Measurements from ENCODE around the gene MR1. TPM values are rescaled to one million over a fixed set of nuclear protein-coding genes. Genes with fewer than 3 reads are reported as not detected.

MR1 gene
- 3.9 and 4.2 TPM in 2 replicates for total RNA-seq

DNA sequence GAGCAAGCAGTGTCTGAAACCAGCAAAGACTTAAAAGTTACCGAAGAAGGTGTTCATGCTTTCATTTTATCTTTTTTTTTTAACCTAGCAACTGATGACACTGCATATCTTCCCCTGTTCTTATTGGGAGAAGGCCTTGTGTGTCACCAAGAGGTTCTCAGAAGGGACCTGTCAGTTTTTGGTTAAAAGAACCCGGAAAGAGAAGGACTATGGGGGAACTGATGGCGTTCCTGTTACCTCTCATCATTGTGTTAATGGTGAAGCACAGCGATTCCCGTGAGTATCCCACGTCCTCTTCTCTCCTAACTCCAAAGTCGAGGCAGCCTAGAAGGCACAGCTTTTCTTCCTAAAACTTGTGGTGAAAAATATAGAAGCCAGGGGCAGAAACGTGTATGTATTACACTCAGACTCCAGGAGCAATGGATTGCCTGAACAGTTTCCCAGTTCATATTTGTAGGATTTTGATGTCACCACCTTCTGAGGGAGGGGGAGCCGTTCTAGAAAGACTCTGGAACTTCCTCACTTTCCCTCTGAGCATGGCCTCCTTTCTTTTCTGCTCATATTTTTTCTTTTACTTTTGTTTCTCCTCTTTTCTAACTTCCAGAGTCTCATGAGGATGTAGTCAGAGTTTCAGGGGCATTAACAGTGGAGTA, at the start of gene MR1:
Gene MR1 (plus strand): TSS at position 185 of the 653 bp plus-strand sequence. CDS start 25 bp downstream, at position 210.

DNA sequence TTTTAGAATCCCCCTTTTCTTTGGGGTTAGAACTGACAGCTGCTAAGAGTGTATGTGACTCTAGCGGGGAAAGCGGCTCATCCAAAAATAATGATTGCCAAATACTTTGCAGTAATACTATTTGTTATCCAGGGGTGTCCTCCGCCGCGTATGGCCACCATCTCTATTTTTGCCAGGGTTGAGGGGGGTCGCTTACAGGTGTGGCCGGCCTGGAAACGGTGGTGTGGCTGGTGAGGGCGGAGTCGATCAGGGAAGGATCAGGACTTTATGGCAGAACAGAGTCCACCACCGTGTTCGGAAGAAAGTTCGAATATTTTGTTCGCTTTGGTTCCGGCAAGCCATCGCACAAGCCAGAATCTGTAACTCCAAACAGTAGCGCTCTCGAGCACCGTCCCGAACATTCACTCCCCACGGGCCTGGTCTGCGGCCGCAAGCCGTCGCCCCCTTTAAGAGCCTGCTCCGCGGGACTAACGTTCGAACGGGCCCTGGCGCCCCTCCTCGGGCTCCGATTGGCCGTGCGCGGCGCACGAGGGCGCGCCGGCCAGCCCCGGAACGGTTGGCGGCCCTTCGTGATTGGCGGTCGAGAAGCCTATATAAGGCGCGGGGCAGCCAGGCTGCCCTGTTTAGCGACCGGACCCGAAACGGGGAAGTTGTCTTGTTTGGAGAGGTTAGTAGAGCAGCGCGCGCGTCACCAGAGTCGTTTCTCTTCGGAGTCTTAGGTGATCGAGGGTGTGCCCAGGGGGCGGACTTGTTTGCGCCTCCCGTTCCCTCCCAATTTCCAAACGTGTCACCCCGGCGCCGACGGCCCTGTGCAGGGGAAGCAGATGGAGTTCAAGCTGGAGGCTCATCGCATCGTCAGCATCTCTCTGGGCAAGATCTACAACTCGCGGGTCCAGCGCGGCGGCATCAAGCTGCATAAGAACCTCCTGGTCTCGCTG, 54.6 kb downstream of the MR1 start, which contains the start of gene IER5:
Gene IER5 (plus strand): TSS at position 622 of the 938 bp plus-strand sequence. CDS start 203 bp downstream, at position 825.

Other genes with a start within 250 kb of the MR1 start
- 5.7 and 9.2 TPM in 2 replicates for gene KIAA1614, start 121.1 kb upstream of the MR1 start, total RNA-seq
- 11.3 and 11.8 TPM in 2 replicates for gene STX6, start 11.1 kb upstream of the MR1 start, total RNA-seq
- 30.6 and 37.3 TPM in 2 replicates for gene IER5, start 54.7 kb downstream of the MR1 start, total RNA-seq